Measurements from ENCODE around the gene UQCC3.

DNA sequence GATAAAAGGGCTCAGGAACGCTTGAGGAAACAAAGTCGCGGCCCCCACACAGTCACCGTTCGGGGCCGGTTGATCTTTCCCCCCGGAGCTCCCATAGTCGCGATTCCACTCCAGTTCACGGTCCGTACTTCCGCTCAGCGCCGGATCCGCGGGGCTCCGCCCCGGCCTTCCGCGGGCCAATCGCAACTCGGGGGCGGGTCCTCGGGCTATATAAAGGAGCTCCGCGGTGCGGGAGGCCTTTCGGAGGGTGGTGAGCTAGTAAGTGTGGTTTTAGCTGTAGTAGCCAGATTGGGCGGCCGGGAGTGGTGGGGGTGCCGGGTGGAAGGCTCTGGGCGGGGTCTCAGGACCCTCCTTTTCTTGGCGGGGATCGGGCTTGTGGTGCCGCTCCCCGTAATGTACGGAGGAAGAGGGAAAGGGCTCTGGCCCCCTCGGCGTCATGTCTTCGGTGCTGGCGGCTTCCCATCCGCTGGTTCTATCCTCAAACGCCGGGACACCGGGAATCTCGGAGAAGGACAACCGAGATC, 6.3 kb upstream of the UQCC3 start, which contains the start of the genes C11orf98 and CSKMT:
- TF ChIP-seq CTCF (IDR thresholded peaks at IDR 0.05) (no peak), POLR2A (IDR thresholded peaks at IDR 0.05) (peak; percentile 81)

Data from testis (tissue), 2 donors.